Measurements from ENCODE around the gene ADPRS.

ADPRS gene

GRCh38 chr1:36088577-36089392, at the start of gene ADPRS:
Gene ADPRS (plus strand): TSS chr1:36088892. CDS start chr1:36088905, 13 bp downstream.
- DNase-seq = peak; percentile 83 to 87

GRCh38 chr1:36040238-36040637, 48.5 kb upstream of the ADPRS start:
- DNase-seq = no peak

GRCh38 chr1:36051821-36052220, 36.9 kb upstream of the ADPRS start:
- DNase-seq = no peak

GRCh38 chr1:36053978-36054377, 34.7 kb upstream of the ADPRS start:
- DNase-seq = no peak

GRCh38 chr1:36055706-36056105, 33.0 kb upstream of the ADPRS start:
- DNase-seq = no peak

GRCh38 chr1:36062315-36062714, 26.4 kb upstream of the ADPRS start:
- no peak for DNase-seq

GRCh38 chr1:36067871-36068270, 20.8 kb upstream of the ADPRS start:
- peak in 1 of 2 donors; percentile 54 for DNase-seq

GRCh38 chr1:36068866-36069265, 19.8 kb upstream of the ADPRS start:
- no peak for DNase-seq

- no peak for DNase-seq
Measured at GRCh38 chr1:36070349-36070748, 18.3 kb upstream of the ADPRS start.

GRCh38 chr1:36076979-36077573, 11.6 kb upstream of the ADPRS start:
- no peak for DNase-seq

GRCh38 chr1:36080236-36080635, 8.5 kb upstream of the ADPRS start:
- DNase-seq = no peak

- DNase-seq = no peak
Measured at GRCh38 chr1:36080801-36081200, 7.9 kb upstream of the ADPRS start.

GRCh38 chr1:36081926-36082485, 6.7 kb upstream of the ADPRS start:
- DNase-seq = no peak

- DNase-seq = no peak
Measured at GRCh38 chr1:36083219-36083618, 5.5 kb upstream of the ADPRS start.

GRCh38 chr1:36083635-36084496, 4.8 kb upstream of the ADPRS start, which contains the start of gene TEKT2:
Gene TEKT2 (plus strand): TSS chr1:36084094. CDS start chr1:36084922, 828 bp downstream.
- DNase-seq = peak; percentile 26 to 60

- DNase-seq = no peak
Measured at GRCh38 chr1:36084497-36085115, 4.1 kb upstream of the ADPRS start.

GRCh38 chr1:36085126-36085525, 3.6 kb upstream of the ADPRS start:
- no peak for DNase-seq

- no peak for DNase-seq
Measured at GRCh38 chr1:36085686-36086526, 2.8 kb upstream of the ADPRS start.

- DNase-seq = no peak
Measured at GRCh38 chr1:36086529-36087232, 2.0 kb upstream of the ADPRS start.

GRCh38 chr1:36087233-36088123, 1.2 kb upstream of the ADPRS start:
- no peak for DNase-seq

Data from hippocampal formation (tissue), 2 donors.